Breast epithelium (tissue), 4 donors: ENCODE data around the gene FSTL1. TPM values are rescaled to one million over a fixed set of nuclear protein-coding genes. Genes with fewer than 3 reads are reported as not detected.
"Not testable (repeated sequence)": the region's sequence is repeated elsewhere in the genome, so short reads cannot be mapped to it uniquely, and the experiment has no call there.

Experiments
- DNase-seq, 2 donors: peaks; one replicate each; pipeline ENCODE4 v3.0.0-alpha.2; 2019; ENCODE audit warnings: low spot score in 2 of 2
- H3K27ac ChIP-seq, 2 donors: fragments of 200-600 bp; sonication (generic) in 1 of 2; one replicate each; pipeline ENCODE4 v1.5.1; 2016 to 2019; ENCODE audit warnings: mild to moderate bottlenecking in 1 of 2
- H3K27me3 ChIP-seq, 2 donors: fragments of 200-600 bp; sonication (generic) in 1 of 2; one replicate each; pipeline versions ENCODE4 v1.5.1 to v1.6.0; 2017 to 2019; ENCODE audit warnings: control low read depth in 1 of 2, mild to moderate bottlenecking in 1 of 2
- H3K36me3 ChIP-seq: fragments of 200-600 bp; one replicate; pipeline ENCODE4 v1.5.1; 2019
- H3K4me1 ChIP-seq, 2 donors: fragments of 200-600 bp; sonication (generic); one replicate each; pipeline ENCODE4 v1.5.1; 2016 to 2019; ENCODE audit warnings: control low read depth in 1 of 2
- H3K4me3 ChIP-seq, 3 donors: fragments of 200-600 bp; sonication (generic); 1 replicate in 2 of 3; 2 replicates in 1 of 3; pipeline ENCODE4 v1.5.1; 2016 to 2019; ENCODE audit warnings: mild to moderate bottlenecking in 3 of 3, moderate library complexity in 2 of 3
- H3K9me3 ChIP-seq, 2 donors: fragments of 200-600 bp; sonication (generic) in 1 of 2; one replicate each; pipeline ENCODE4 v1.5.1; 2016 to 2019; ENCODE audit warnings: control low read depth in 1 of 2
- CTCF ChIP-seq, 3 donors: fragments of 450-650 bp; IDR thresholded peaks; one replicate each; pipeline ENCODE4 v1.5.1; 2016 to 2017; ENCODE audit warnings: antibody characterized with exemption in 3 of 3, mild to moderate bottlenecking in 3 of 3, moderate library complexity in 3 of 3
- POLR2A ChIP-seq: fragments of 450-650 bp; IDR thresholded peaks from one replicate; pipeline ENCODE4 v1.6.1; 2016; ENCODE audit warnings: antibody characterized with exemption, mild to moderate bottlenecking, moderate library complexity
- POLR2AphosphoS5 ChIP-seq, 3 donors: sonication (generic); formaldehyde crosslinking; IDR thresholded peaks; one replicate each; pipeline ENCODE4 v1.6.1; 2017; ENCODE audit warnings: antibody characterized with exemption in 3 of 3
- intact Hi-C: fragments of 100-400 bp; cut with DNase I; formaldehyde crosslinking; loops from one replicate; pipeline ENCODE4 v1.15.1; 2023; ENCODE audit warnings: low total_unique reads
- total RNA-seq, 3 donors: library from RNA; depleted of rRNA; stranded (reverse); fragments of >200 nt; gene quantifications; one replicate each; pipeline ENCODE4 v1.1.0, GENCODE V29; 2016

FSTL1 gene
- total RNA-seq, 3 donors from 2014 or later: 225 to 1,263 (median 355) TPM

- H3K4me1 ChIP-seq: no peaks in the 10 kb centered on the region
- H3K36me3 ChIP-seq: no peaks in the 10 kb centered on the region
- no peaks in the 10 kb centered on the region for H3K27me3 ChIP-seq
- DNase-seq: no peak
- intact Hi-C loops: no loop called here
- TF ChIP-seq POLR2A: no peak
- TF ChIP-seq CTCF (IDR thresholded peaks at IDR 0.05): no peak
- no peak for TF ChIP-seq POLR2AphosphoS5 (IDR thresholded peaks at IDR 0.05)
- no peak overlapping the region for H3K4me3 ChIP-seq
- H3K9me3 ChIP-seq: no peaks in the 10 kb centered on the region
- H3K27ac ChIP-seq: no peak overlapping the region
These were observed 69.3 kb downstream of the FSTL1 start for GRCh38 chr3:120381503-120381902.

- intact Hi-C loops, H3K27ac ChIP-seq, H3K9me3 ChIP-seq, H3K36me3 ChIP-seq, H3K27me3 ChIP-seq, DNase-seq, H3K4me3 ChIP-seq, H3K4me1 ChIP-seq: not testable (repeated sequence)
These were observed 72.8 kb downstream of the FSTL1 start for GRCh38 chr3:120377948-120378347.

GRCh38 chr3:120370463-120370862, 80.3 kb downstream of the FSTL1 start:
- Histone ChIP-seq H3K36me3 (no peaks in the 10 kb centered on the region), H3K4me3 (no peak overlapping the region), H3K27me3 (no peaks in the 10 kb centered on the region), H3K9me3 (no peaks in the 10 kb centered on the region), H3K4me1 (no peaks in the 10 kb centered on the region), H3K27ac (no peak overlapping the region)
- TF ChIP-seq CTCF (IDR thresholded peaks at IDR 0.05) (no peak), POLR2A (no peak), POLR2AphosphoS5 (IDR thresholded peaks at IDR 0.05) (no peak)
- no peak for DNase-seq
- intact Hi-C loops: no loop called here

- Histone ChIP-seq H3K27ac (no peak overlapping the region), H3K9me3 (no peaks in the 10 kb centered on the region), H3K4me1 (no peaks in the 10 kb centered on the region), H3K27me3 (no peaks in the 10 kb centered on the region), H3K4me3 (no peak overlapping the region), H3K36me3 (no peaks in the 10 kb centered on the region)
- no peak for TF ChIP-seq POLR2A
- TF ChIP-seq POLR2AphosphoS5 (IDR thresholded peaks at IDR 0.05): no peak
- no peak for TF ChIP-seq CTCF (IDR thresholded peaks at IDR 0.05)
- intact Hi-C loops: no loop called here
- no peak for DNase-seq
These were observed 81.7 kb downstream of the FSTL1 start for GRCh38 chr3:120369037-120369467.

GRCh38 chr3:120368172-120368571, 82.6 kb downstream of the FSTL1 start:
- H3K9me3 ChIP-seq: no peaks in the 10 kb centered on the region
- intact Hi-C loops: no loop called here
- no peaks in the 10 kb centered on the region for H3K4me1 ChIP-seq
- no peak overlapping the region for H3K27ac ChIP-seq
- TF ChIP-seq CTCF (IDR thresholded peaks at IDR 0.05): no peak
- no peak for TF ChIP-seq POLR2AphosphoS5 (IDR thresholded peaks at IDR 0.05)
- no peak for TF ChIP-seq POLR2A
- no peaks in the 10 kb centered on the region for H3K36me3 ChIP-seq
- no peak overlapping the region for H3K4me3 ChIP-seq
- no peaks in the 10 kb centered on the region for H3K27me3 ChIP-seq
- no peak for DNase-seq

- intact Hi-C loops: no loop called here
- H3K9me3 ChIP-seq: no peaks in the 10 kb centered on the region
- H3K36me3 ChIP-seq: no peaks in the 10 kb centered on the region
- no peak overlapping the region for H3K4me3 ChIP-seq
- no peaks in the 10 kb centered on the region for H3K4me1 ChIP-seq
- no peak overlapping the region for H3K27ac ChIP-seq
- no peak for DNase-seq
- TF ChIP-seq POLR2A: no peak
- TF ChIP-seq CTCF (IDR thresholded peaks at IDR 0.05): no peak
- no peak for TF ChIP-seq POLR2AphosphoS5 (IDR thresholded peaks at IDR 0.05)
- no peaks in the 10 kb centered on the region for H3K27me3 ChIP-seq
These were observed 86.0 kb downstream of the FSTL1 start for GRCh38 chr3:120364821-120365220.
